ENCODE measurements around the gene CUL3.
"Not testable (repeated sequence)": the region's sequence is repeated elsewhere in the genome, so short reads cannot be mapped to it uniquely, and the experiment has no call there.

Gene CUL3

DNA sequence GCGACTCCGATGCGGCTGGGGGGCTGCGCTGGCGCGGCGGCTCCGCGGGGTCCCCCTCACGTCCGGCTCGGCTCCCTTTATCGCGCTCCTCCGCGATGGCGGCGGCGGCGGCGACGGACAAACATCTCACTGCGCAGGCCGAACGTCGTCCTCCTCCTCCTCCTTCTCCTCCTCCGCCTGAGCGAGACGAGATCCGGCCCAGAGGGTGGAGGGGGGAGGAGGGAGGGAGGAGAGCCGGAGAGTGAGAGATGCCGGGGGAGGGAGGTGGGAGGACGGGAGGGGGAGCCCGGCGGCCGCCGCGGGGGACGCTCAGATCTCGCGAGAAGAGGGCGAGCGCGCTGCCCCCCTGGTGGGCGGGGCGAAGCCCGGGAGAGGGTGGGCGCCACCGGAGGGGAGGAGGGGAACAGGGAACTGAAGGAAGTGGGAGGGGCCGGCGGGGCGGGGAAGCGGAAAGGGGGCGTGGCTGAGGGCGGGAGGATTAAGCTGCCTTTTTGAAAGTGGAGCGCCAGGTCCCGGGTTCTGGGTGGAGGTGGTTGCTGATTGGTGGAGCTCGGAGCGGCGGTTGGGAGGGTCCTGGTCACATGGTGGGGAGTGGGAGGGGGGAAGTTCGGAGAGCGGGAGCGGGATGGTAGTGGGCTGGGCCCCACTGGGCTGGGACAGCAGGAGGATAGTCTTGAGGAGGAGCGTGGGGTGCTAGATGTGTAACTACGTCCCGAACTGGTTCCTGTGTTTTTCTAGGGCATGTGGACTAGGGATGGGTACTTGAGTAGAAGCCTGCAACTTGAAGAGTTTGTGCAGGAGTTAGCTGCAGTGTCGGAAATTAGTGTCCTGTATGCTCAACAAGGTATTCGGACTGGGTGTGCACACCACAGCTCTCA is at the start of gene CUL3:
CUL3 (minus strand) TSS at position 153 of the 878 bp plus-strand sequence. CDS start 354 bp downstream, outside the sequence.
- in situ Hi-C loops (cut with MboI; ENCODE audit: low sequenced_read_pairs): no loop called here

DNA sequence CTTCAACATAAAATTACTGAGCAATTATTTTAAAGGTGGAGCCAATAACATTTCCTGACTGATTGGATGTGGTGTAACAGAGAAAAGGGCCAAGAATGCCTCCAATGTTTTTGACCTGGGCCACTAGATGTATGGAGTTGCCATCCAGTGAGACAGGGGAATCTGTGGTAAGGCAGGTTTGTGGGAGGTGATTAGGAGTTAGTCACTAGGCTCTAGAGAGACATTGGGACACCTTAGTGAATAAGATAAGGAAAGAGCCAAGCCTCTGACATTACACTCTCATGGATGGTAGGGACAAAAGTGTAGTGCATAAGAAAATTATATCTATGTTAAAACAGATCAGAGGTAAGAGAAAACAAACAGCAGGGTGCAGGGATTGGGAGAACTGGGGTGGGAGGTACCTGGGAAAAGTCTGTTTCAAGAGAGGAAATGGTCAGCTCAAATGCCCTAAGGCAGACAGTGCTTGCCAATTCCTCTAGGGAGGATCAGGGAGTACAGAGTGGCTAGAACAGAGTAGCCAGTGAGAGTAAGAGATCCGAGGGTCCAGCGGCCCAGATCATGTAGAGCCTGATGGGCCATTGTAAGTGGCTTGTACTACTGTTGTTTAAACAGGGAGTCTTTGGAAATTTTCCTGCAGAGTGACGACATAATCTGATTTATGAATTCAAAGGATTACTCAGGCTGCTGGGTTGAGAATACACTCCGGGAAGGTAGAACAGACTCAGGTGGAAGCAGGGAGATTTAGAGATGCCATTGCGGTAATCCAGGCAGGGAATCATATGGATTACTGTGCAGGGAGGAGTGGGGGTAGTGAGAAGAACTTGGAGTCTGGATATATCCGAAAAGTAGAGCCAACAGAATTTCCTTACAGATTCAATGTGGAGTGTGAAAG is 45.7 kb upstream of the CUL3 start:
- in situ Hi-C loops (cut with MboI; ENCODE audit: low sequenced_read_pairs): no loop called here

DNA sequence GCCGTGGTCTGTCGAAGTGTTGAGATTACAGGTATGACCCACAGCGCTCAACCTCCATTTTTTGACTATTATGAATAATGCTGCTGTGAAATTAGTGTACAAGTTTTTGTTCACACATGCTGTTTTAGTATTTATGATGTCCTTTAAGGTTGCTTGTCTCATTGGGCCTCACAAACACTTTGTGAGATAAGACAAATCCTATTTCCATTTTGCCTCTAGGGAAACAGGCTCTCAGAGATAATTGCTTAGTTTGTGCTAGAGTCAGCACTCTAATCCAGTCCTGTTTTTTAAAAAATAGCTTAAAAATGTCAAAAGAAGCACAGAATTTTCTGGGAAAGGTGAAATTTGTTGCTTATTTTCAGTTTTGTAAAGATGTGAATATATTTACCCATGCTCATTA is 43.3 kb upstream of the CUL3 start:
- in situ Hi-C loops (cut with MboI; ENCODE audit: low sequenced_read_pairs): no loop called here

DNA sequence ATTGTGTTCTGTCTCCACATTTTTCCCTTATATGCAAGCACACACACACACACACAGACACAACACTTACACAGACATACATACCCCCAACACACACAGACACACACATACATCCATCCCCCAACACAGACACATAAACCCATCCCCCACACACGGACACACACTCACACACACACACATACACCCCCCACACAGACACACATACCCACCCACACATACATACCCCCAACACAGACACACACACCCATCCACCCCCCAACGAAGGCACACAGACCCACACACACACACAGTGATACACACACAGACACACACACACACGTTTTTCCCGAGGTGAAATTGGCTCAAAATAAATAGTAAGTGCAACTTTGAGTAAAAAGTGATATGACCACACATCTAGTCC is 41.6 kb upstream of the CUL3 start:
- in situ Hi-C loops (cut with MboI; ENCODE audit: low sequenced_read_pairs): no loop called here

DNA sequence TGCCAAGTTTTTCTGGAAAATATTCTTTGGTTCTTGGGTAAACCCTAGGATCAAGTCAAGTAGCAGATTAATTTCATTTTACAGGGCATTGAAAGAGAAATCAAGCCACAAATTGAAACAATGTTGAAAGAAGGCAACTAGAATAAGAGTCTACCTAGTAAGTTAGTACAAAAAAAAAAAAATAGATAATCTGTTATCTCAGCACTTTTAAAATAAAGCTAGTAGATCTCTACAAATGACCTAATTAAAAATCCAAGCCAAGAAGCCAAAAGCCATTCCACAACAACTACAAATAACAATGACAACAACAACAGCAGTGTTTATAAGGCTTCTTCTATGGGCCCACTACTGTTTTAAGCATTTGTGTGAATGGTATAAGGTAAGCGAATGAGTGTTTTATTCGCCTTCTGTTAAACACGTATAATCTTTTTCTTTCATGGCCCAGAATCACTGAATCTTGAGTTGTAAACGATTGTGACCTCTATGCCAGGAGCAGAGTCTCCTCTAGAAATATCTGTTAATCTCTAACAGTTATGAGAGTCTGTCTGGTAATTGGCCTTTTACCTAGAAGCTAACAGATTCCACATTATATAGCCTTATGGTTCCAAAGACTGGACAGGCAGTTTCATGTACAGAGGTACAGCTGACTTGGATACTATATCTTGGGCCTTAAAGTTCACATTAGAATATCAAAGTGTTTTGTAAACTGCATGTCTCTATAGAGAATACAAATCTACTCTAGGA is 28.6 kb upstream of the CUL3 start:
- in situ Hi-C loops (cut with MboI; ENCODE audit: low sequenced_read_pairs): no loop called here

DNA sequence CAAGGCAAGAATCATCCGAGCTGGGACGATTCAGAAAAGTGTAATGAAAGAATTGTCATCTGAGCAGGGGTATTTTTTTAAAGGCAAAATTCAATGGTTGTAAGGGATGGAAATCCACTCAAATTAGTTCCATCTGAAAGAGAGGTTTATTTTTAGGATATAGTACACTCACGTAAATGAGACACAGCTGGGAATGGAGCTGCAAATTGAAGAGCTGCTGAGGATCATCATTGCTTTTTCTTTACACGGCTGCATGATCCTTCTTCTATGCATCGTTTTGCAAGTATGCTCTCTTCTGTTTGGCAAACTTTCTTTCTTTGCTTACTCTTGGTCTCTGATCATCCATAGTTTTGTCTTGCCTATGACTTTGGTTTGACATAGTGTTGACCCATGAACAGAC is 27.4 kb upstream of the CUL3 start:
- in situ Hi-C loops (cut with MboI; ENCODE audit: low sequenced_read_pairs): no loop called here

DNA sequence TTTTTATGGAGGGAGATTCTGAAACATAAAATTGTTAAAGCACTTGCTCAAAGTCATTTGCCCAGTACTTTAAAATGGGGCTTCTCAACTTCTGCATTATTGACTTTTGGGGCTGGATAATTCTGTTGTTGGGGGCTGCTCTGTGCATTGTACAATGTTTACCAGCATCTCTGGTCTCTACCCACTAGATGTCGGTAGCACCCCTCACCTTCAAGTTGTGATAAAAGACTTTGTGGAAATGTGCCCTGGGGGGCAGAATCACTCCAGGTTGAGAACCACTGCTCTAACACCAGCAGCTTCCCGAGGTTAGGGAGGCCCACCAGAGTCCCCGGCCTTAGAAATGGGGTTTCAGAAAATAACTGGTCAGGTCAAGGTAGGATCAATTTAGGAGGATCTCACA is 26.8 kb upstream of the CUL3 start:
- in situ Hi-C loops (cut with MboI; ENCODE audit: low sequenced_read_pairs): no loop called here

DNA sequence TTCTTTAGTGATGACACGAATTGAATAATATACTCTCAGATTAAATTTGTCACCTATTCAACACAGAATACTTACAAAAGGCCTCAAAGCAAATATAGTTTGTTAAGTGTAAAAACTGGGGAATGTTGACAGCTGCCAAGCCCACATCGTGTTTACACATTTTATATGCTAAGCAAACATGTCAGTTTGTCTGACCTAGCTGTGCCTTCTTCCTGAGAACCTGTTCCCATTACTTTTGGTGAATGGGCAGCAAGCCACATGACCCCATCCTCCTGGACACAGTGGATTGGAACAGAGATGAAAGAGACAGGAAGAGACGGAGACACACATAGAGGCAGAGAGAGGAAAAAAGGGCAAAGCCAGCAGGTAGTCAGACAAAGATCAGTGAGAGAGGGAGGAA is 22.9 kb upstream of the CUL3 start:
- in situ Hi-C loops (cut with MboI; ENCODE audit: low sequenced_read_pairs): no loop called here

DNA sequence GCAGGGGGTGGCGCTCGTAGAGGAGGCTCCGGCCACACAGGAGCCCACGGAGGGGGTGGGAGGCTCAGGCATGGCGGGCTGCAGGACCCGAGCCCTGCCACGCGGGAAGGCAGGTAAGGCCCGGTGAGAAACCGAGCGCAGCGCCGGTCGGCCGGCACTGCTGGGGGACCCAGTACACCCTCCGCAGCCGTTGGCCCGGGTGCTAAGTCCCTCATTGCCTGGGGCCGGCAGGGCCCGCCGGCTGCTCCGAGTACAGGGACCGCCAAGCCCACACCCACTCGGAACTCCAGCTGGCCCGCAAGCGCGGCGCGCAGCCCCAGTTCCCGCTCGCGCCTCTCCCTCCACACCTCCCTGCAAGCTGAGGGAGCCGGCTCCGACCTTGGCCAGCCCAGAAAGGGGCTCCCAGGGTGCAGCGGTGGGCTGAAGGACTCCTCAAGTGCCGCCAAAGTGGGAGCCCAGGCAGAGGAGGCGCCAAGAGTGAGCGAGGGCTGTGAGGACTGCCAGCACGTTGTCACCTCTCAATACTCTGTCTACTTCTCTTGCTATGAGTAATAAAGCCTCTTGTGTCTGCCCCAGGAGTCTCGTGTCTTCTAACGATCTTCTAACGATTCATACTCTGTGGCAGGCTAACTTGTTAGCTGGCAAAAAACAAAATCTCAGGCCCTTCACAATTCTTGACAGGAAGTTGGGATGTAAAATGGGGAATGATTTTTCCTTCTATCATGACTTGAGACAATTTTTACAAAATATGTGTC is 18.8 kb upstream of the CUL3 start:
- in situ Hi-C loops (cut with MboI; ENCODE audit: low sequenced_read_pairs): not testable (repeated sequence)

DNA sequence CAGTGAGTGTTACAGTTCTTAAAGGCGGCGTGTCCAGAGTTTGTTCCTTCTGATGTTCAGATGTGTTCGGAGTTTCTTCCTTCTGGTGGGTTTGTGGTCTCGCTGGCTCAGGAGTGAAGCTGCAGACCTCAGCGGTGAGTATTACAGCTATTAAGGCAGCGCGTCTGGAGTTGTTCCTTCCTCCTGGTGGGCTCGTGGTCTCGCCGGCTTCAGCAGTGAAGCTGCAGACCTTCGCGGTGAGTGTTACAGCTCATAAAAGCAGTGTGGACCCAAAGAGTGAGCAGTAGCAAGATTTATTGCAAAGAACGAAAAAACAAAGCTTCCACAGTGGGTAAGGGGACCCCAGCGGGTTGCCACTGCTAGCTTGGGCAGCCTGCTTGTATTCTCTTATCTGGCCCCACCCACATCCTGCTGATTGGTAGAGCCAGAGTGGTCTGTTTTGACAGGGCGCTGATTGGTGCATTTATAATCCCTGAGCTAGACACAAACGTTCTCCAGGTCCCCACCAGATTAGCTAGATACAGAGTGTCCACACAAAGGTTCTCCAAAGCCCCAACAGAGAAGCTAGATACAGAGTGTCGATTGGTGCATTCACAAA is 17.7 kb upstream of the CUL3 start:
- in situ Hi-C loops (cut with MboI; ENCODE audit: low sequenced_read_pairs): not testable (repeated sequence)

DNA sequence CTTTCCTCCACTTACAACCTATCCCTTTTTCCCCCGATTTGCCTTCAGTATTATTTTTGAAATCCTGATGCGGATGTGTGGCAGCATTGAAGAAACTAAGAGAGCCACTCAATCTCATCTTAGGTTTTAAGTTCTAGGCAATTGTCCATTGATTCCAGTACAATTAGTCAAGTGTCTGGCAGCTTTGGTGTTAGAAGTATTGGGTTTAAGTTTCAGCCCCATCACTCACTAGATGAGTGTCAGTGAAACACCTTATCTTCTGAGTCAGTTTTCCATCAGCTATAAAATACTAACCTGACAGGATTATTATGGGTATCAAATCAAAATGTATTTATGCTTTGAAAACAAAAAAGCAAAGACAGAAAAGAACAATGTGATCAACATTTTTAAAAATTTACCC is 16.8 kb upstream of the CUL3 start:
- in situ Hi-C loops (cut with MboI; ENCODE audit: low sequenced_read_pairs): no loop called here

DNA sequence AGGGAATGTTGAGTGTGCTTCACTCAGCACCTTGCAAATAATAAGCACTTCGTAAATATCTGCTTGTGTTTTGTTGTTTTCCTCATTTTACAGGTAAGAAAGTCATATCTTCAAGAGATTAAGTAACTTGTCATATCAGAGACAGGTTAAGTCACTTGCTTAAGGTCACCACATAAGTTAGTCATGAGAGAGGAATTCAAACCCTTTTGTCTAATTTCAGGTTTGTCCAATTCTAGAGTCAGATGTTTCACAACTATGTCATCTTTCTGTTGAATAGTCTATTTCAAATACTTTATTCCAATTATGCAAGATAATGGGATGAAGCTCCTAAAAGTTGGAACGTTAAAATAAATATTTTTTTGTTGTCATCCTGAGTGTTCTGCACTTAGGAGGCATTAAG is 13.5 kb upstream of the CUL3 start:
- in situ Hi-C loops (cut with MboI; ENCODE audit: low sequenced_read_pairs): no loop called here

DNA sequence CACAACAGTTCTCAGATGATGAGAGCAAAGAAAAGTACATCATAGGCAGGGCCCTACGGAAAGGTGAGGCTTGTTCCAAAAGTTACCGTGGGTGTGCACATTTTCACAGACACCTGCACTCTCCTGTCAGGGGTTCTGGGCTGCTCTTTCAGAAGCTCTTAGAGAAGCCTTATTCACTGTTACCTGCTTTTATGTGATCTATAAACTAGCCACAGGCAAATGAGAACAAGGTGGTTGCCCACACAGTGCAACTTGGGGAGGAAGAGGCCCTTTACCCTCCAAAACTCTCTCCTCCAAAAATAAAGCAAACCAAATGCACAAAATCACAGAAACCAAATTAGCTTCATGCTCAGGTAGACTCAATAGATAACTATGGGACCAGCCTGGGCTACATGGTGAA is 11.1 kb upstream of the CUL3 start:
- in situ Hi-C loops (cut with MboI; ENCODE audit: low sequenced_read_pairs): no loop called here

DNA sequence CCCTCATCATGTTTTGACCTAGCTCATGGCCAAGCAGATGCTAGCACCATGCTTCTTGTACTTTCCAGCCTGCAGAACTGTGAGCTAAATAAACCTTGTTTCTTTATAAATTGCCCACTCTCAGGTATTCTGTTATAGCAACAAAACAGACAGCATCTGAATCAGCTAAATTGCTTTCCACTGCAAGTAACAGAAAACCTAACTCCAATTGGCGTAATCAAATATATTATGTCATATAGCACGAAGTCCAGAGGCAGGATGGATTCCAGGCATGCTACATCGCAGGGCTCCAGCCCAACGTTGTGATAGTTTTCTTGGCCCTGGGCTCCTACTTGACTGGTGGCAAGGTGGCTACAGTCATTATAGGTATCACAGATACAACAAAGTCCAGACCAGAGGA is 10.4 kb upstream of the CUL3 start:
- in situ Hi-C loops (cut with MboI; ENCODE audit: low sequenced_read_pairs): no loop called here

DNA sequence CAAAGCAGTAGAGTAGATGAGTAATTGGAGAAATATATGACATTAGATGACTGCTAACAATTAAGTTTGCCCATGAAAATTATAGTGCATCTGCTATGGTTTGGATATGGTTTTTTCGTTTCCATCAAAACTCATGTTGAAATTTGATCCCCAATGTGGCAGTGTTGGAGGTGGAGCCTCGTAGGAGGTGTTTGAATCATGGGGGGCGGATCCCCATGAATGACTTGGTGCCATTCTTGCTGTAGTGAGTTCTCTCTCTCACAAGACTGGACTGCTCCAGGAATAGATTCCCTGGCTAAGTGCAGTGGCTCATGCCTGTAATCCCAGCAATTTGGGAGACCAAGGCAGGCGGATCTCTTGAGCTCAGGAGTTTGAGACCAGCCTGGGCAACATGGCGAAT is 9.7 kb upstream of the CUL3 start:
- in situ Hi-C loops (cut with MboI; ENCODE audit: low sequenced_read_pairs): no loop called here

DNA sequence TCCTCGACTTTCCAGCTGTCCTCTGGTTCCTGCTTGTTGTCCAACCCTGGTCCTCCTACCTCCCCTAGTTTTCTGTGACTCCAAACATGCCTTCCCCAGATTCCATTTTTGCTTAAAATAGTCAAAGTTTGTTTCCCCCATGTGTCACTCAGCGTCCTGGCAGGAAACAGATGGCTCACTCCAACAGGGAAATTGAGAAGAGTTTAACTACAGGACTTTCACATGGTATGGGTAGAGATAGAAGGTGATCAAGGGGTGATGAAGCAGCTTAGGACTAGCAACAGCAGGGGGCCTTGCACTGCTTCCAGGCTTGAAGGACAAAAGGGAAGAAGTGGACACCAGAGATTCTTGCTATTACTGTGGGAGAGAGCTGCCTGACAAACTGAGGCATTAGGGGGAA is 6.1 kb upstream of the CUL3 start:
- in situ Hi-C loops (cut with MboI; ENCODE audit: low sequenced_read_pairs): no loop called here

DNA sequence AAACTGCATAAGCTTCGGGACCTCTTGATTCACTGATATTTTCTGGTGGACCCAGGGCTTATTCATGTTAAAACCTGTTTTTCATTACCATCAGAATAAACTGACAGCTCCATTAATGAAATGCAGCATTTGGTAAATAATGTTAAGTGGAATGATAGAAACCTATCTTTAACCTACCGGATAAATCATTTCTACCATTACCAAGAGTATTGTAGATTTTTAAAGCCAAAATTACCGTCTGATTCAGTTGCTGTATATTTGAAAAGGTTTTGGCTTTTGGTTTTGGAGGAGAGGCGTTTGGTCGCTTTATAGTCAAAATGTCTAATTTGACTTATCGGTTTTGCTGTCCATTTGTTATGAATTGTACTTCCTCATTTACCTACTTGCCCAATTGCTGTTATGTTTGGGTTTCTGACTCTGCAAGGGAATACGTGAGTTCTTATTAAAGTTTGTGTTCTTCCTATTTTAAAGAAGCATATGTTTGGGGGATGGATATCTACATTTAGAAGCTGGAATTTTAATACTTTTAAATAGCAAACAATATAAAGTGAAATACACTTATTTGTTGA is 1.0 kb upstream of the CUL3 start:
- in situ Hi-C loops (cut with MboI; ENCODE audit: low sequenced_read_pairs): no loop called here

DNA sequence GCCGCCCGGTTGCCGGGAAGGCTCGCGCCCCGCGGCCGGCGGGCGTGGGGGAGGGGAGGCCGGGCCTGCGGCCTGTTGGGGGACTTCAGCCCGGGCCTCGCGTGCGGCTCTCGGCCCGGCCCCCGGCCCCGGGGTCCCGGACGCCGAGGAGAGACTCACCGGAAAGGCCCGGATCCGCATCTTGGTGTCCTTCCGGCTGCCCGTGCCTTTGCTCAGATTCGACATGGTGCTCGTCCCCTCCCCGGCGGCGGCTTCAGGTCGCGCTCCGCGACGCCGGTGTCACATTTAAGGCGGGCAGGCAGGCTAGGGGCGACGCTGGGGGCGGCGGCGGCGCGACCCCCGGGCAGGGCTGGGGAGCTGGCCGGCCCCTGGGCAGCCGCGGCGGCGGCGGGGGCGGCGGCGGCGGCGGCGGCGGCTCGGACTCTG is 365 bp downstream of the CUL3 start:
- in situ Hi-C loops (cut with MboI; ENCODE audit: low sequenced_read_pairs): no loop called here

DNA sequence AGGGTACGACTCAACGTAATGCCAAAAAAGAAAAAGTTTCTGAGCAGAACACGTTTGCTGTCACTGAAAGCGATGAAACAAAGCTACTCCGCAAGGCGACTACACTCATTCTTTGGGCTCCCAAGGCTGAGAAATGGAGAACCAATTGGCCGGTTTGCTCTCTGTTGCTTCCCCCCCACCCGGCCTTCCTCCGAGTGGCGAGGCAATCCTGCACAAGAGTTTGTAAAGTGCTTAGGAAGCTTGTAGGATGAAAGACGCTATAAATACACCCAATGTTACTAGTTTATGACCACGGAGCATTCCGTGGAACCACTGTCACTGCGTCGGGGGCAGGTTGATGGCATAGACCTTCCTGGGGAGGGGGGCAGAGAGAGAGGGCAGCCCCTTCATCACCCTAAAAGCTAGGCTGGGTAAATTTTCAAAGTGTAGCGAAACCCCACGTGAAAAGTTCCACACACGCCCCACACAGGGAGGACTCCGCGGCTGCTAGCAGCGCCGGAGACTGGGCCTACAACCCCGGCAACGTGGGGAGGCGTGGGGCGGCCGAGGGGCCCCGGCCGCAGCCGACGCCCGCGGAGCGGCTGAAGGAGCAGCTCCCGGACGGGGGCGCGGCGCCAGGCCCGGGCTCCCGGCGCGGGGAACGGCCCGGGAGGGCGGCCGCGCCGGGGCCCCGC is 915 bp downstream of the CUL3 start:
- in situ Hi-C loops (cut with MboI; ENCODE audit: low sequenced_read_pairs): no loop called here

Measured in HL-60/S4 treated with phorbol 12-myristate 13-acetate at 8.2 ng/mL for 4 days and 3 days (cell line).